Thoracic aorta (tissue), 2 donors: ENCODE measurements around the gene GNAS-AS1. TPM values are rescaled to one million over a fixed set of nuclear protein-coding genes. Genes with fewer than 3 reads are reported as not detected.
"Not testable (repeated sequence)": the region's sequence is repeated elsewhere in the genome, so short reads cannot be mapped to it uniquely, and the experiment has no call there.

ENCODE experiments used
- ATAC-seq: fragments of 150-250 bp; one replicate; pipeline ENCODE4 v1.8.0; 2017; ENCODE audit warnings: low read depth; ENCODE audit not compliant: insufficient number of reproducible peaks, low FRiP score
- DNase-seq: peaks from one replicate; pipeline ENCODE4 v3.0.0-alpha.2; 2020; ENCODE audit warnings: low spot score
- H3K27ac ChIP-seq, 2 donors: fragments of 200-600 bp; sonication (generic); 1 replicate in 1 of 2; 2 replicates in 1 of 2; pipeline ENCODE4 v1.5.1; 2016; ENCODE audit warnings: mild to moderate bottlenecking in 2 of 2, moderate library complexity in 2 of 2
- H3K27me3 ChIP-seq: fragments of 200-600 bp; sonication (generic); replicated peaks from 2 replicates; pipeline ENCODE4 v1.6.0; 2016; ENCODE audit warnings: mild to moderate bottlenecking; ENCODE audit not compliant: insufficient read depth
- H3K36me3 ChIP-seq: fragments of 200-600 bp; sonication (generic); one replicate; pipeline ENCODE4 v1.5.1; 2016
- H3K4me1 ChIP-seq, 2 donors: fragments of 200-600 bp; sonication (generic); 1 replicate in 1 of 2; 2 replicates in 1 of 2; pipeline versions ENCODE4 v1.5.1 to v1.6.0; 2016; ENCODE audit warnings: low read depth in 2 of 2, mild to moderate bottlenecking in 1 of 2; ENCODE audit not compliant: control insufficient read depth in 1 of 2
- H3K4me3 ChIP-seq: fragments of 200-600 bp; sonication (generic); 2 replicates; pipeline ENCODE4 v1.5.1; 2016; ENCODE audit warnings: mild to moderate bottlenecking
- H3K9me3 ChIP-seq: fragments of 200-600 bp; sonication (generic); 2 replicates; pipeline ENCODE4 v1.5.1; 2016
- total RNA-seq, 2 donors: library from RNA; depleted of rRNA; stranded (reverse); fragments of >200 nt; gene quantifications; one replicate each; pipeline versions ENCODE4 v1.1.0 to v1.2.3, GENCODE V29; 2016
- TF ChIP-seq, protein P1 (sequence below): fragments of 200-600 bp; sonication (generic); IDR thresholded peaks from one replicate; pipeline ENCODE4 v1.5.1; 2019; ENCODE audit warnings: antibody characterized with exemption

The GNAS-AS1 gene
- total RNA-seq, 2 donors from 2014 or later: 0.21 to 0.81 TPM

DNA sequence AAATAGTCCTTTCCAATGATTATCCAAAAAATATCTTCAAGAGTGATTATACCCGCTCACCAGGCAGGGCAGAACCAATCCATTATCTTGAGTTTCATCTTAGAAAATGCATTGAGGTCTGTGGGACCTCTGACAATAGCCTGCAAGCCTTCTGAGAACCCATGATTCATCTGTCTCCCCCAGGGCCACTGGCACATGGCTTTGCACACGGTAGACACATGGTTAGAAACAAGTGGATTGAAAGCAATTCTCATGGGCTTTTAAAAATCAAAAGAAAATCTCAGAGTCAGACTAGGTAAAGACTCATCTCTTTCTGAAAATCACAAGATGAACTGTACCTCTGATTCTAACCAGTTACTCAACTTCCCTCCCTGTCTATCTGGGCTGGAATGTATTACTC is 15.5 kb downstream of the GNAS-AS1 start:
- no peak for DNase-seq
- no peak overlapping the region for H3K27ac ChIP-seq
- TF ChIP-seq, protein P1, sequence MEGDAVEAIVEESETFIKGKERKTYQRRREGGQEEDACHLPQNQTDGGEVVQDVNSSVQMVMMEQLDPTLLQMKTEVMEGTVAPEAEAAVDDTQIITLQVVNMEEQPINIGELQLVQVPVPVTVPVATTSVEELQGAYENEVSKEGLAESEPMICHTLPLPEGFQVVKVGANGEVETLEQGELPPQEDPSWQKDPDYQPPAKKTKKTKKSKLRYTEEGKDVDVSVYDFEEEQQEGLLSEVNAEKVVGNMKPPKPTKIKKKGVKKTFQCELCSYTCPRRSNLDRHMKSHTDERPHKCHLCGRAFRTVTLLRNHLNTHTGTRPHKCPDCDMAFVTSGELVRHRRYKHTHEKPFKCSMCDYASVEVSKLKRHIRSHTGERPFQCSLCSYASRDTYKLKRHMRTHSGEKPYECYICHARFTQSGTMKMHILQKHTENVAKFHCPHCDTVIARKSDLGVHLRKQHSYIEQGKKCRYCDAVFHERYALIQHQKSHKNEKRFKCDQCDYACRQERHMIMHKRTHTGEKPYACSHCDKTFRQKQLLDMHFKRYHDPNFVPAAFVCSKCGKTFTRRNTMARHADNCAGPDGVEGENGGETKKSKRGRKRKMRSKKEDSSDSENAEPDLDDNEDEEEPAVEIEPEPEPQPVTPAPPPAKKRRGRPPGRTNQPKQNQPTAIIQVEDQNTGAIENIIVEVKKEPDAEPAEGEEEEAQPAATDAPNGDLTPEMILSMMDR: no peak
- H3K36me3 ChIP-seq: no peaks in the 10 kb centered on the region
- H3K4me3 ChIP-seq: no peak overlapping the region
- no peaks in the 10 kb centered on the region for H3K27me3 ChIP-seq
- no peak for ATAC-seq
- H3K4me1 ChIP-seq: peaks cover 3 to 11% of the 10 kb centered on the region in 2 donors
- no peaks in the 10 kb centered on the region for H3K9me3 ChIP-seq

DNA sequence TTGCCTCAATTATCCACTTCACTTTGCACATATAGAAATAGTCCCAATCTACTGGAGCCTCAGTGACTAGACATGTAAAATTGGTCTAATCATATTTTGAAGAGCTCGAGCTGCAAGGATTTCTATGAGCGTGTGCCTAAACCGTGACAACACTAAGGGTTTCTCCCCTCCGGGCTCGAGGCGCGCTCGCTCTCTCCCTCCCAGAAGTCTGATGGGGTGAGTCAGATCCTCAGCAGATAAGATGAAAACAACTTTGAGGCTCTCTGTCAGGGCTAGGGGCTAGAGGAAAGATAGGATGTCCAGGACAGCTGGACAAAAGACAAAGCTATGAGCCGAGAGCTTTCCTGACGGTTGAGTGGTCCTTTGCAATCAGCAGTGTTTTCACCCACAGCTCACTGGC is 16.8 kb downstream of the GNAS-AS1 start:
- TF ChIP-seq, protein P1: no peak
- H3K36me3 ChIP-seq: no peaks in the 10 kb centered on the region
- DNase-seq (no peak), ATAC-seq (no peak)
- H3K4me3 ChIP-seq: no peak overlapping the region
- H3K9me3 ChIP-seq: no peaks in the 10 kb centered on the region
- peaks cover 0 to 5% of the 10 kb centered on the region in 2 donors for H3K4me1 ChIP-seq
- no peaks in the 10 kb centered on the region for H3K27me3 ChIP-seq
- no peak overlapping the region for H3K27ac ChIP-seq

DNA sequence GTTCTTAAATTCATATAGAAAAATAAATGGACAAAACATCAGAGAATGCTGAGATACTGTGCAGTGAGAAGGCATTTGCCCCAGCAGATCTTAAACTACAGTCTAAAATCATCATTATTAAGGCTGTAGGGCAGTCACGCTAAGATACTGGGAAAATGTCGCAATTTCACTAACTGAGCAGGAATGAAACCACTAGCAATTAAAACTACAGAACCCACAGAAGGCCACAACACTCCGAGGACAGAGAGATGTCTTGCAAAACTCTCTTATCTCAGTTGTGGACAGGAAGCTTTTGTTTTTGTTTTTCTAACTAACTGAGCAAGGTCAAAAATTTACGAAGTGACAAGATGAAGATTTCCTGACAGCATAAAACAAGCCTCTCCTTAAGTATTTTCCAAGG is 18.2 kb downstream of the GNAS-AS1 start:
- ATAC-seq (no peak), DNase-seq (no peak)
- H3K9me3 ChIP-seq: no peaks in the 10 kb centered on the region
- H3K4me1 ChIP-seq: peaks cover 0 to 5% of the 10 kb centered on the region in 2 donors
- H3K36me3 ChIP-seq: no peaks in the 10 kb centered on the region
- TF ChIP-seq, protein P1: no peak
- no peak overlapping the region for H3K4me3 ChIP-seq
- H3K27ac ChIP-seq: no peak overlapping the region
- H3K27me3 ChIP-seq: no peaks in the 10 kb centered on the region

DNA sequence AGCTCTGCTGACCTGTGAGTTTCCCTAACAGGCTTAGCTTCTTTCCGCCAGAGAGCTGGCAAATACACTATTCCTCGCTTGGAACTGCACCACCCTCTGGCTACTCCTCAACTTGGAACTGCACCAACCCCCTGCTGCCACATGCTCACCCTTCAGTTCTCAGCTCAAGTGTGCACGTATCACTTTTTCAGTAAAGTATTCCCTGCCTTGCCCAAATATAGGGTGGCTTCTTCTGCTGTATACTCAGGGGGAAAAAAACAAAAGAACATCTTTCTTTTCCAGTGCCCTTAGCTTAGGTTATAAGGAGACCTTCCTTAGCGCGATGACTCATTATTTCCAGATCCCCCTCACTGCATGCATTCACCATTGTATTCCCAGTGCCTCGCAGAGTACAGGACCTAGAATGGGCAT is 21.2 kb downstream of the GNAS-AS1 start:
- Histone ChIP-seq H3K36me3 (no peaks in the 10 kb centered on the region), H3K4me3 (peak overlapping the region; percentile 21), H3K4me1 (peaks cover 0 to 5% of the 10 kb centered on the region in 2 donors), H3K27ac (peak overlapping the region in 1 of 2 donors; percentile 42), H3K9me3 (no peaks in the 10 kb centered on the region), H3K27me3 (no peaks in the 10 kb centered on the region)
- DNase-seq (no peak), ATAC-seq (peak; percentile 86)
- TF ChIP-seq, protein P1: no peak

DNA sequence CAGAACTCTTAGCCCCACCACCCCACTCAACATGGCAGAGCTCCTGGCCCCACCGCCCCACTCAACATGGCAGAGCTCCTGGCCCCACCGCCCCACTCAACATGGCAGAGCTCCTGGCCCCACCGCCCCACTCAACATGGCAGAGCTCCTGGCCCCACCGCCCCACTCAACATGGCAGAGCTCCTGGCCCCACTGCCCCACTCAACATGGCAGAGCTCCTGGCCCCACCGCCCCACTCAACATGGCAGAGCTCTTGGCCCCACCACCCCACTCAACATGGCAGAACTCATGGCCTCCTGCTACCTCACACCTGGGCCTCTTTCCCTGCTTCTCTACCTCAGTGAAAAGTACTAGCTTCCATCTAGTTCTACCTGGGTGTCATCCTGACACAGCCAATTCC is 21.9 kb downstream of the GNAS-AS1 start:
- not testable (repeated sequence) for H3K27me3 ChIP-seq, H3K9me3 ChIP-seq, H3K4me1 ChIP-seq, DNase-seq, ATAC-seq, H3K4me3 ChIP-seq, H3K36me3 ChIP-seq
- H3K27ac ChIP-seq: peak overlapping the region in 1 of 2 donors; percentile 42

DNA sequence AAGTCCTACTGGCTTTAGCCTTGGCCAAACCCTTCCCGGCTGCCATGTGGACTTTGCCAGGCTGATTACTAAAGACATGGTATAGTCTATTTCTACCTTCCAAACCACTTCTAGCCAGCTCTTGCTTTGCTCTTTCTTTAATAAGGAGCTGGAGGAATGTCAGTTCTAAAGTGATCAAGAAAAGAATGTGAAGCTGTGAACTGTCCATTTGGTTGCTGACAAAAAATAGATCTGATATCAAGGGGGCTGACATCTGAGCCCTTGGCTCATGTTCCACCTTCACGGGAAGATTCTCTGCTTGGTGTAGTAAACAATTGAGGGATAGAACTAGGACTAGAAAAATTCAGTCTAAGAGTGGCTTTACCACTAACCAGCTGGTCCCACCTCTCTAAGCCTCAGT is 22.6 kb downstream of the GNAS-AS1 start:
- no peak overlapping the region for H3K27ac ChIP-seq
- TF ChIP-seq, protein P1: no peak
- ATAC-seq (no peak), DNase-seq (no peak)
- H3K36me3 ChIP-seq: no peaks in the 10 kb centered on the region
- no peaks in the 10 kb centered on the region for H3K9me3 ChIP-seq
- H3K4me3 ChIP-seq: no peak overlapping the region
- peaks cover 0 to 5% of the 10 kb centered on the region in 2 donors for H3K4me1 ChIP-seq
- H3K27me3 ChIP-seq: no peaks in the 10 kb centered on the region
